Astrocyte (in vitro differentiated cells and primary cell): ENCODE measurements around the gene UPK2. TPM values are rescaled to one million over a fixed set of nuclear protein-coding genes. Genes with fewer than 3 reads are reported as not detected.

Experiments
- DNase-seq: peaks from one replicate; pipeline ENCODE4 v3.0.0-alpha.2; 2010; ENCODE audit warnings: low read depth
- FAIRE-seq: peaks from 2 replicates; lab custom pipeline; 2011; peaks lifted over from hg19 to GRCh38; lab: Jason Lieb, UNC
- H2AFZ ChIP-seq: 2 replicates; pipeline ENCODE4 v1.6.0; 2012; ENCODE audit warnings: low read depth, low read length, inconsistent platforms
- H3K27ac ChIP-seq: 2 replicates; pipeline ENCODE4 v1.5.1; 2011; ENCODE audit warnings: low read depth, low read length, inconsistent platforms
- H3K27me3 ChIP-seq: 2 replicates; pipeline ENCODE4 v1.6.0; 2011; ENCODE audit warnings: low read length, inconsistent platforms; ENCODE audit not compliant: insufficient read depth
- H3K36me3 ChIP-seq: 2 replicates; pipeline ENCODE4 v1.5.1; 2011; ENCODE audit warnings: low read length, inconsistent platforms; ENCODE audit not compliant: insufficient read depth
- H3K4me1 ChIP-seq: 2 replicates; pipeline ENCODE4 v1.5.1; 2011; ENCODE audit warnings: low read length, inconsistent platforms; ENCODE audit not compliant: insufficient read depth
- H3K4me2 ChIP-seq: 2 replicates; pipeline ENCODE4 v1.6.0; 2012; ENCODE audit warnings: low read length, inconsistent platforms
- H3K4me3 ChIP-seq: 2 replicates; pipeline ENCODE4 v1.5.1; 2011; ENCODE audit warnings: low read depth, mild to moderate bottlenecking, low read length, inconsistent platforms; ENCODE audit not compliant: insufficient read depth
- H3K79me2 ChIP-seq: 2 replicates; pipeline ENCODE4 v1.6.0; 2012; ENCODE audit warnings: mild to moderate bottlenecking, low read length, inconsistent platforms; ENCODE audit not compliant: insufficient read depth
- H3K9ac ChIP-seq: 2 replicates; pipeline ENCODE4 v1.6.0; 2012; ENCODE audit warnings: mild to moderate bottlenecking, low read length, inconsistent platforms
- H3K9me3 ChIP-seq: 2 replicates; pipeline ENCODE4 v1.5.1; 2012; ENCODE audit warnings: low read depth, mild to moderate bottlenecking, low read length, inconsistent platforms; ENCODE audit not compliant: insufficient read depth
- H4K20me1 ChIP-seq: 2 replicates; pipeline ENCODE4 v1.6.0; 2012; ENCODE audit warnings: low read length, inconsistent platforms; ENCODE audit not compliant: insufficient read depth
- H3K27ac Mint-ChIP-seq: one replicate; pipeline ENCODE4 v1.8.0; 2021; ENCODE audit warnings: mild to moderate bottlenecking, mixed read lengths; ENCODE audit not compliant: unreplicated experiment
- H3K27me3 Mint-ChIP-seq: one replicate; pipeline ENCODE4 v1.8.0; 2021; ENCODE audit warnings: low read depth, mixed read lengths; ENCODE audit not compliant: unreplicated experiment
- H3K36me3 Mint-ChIP-seq: one replicate; pipeline ENCODE4 v1.8.0; 2021; ENCODE audit warnings: low read depth, mixed read lengths; ENCODE audit not compliant: unreplicated experiment
- H3K4me1 Mint-ChIP-seq: one replicate; pipeline ENCODE4 v1.8.0; 2021; ENCODE audit warnings: low read depth, mixed read lengths; ENCODE audit not compliant: unreplicated experiment
- H3K4me3 Mint-ChIP-seq: one replicate; pipeline ENCODE4 v1.8.0; 2021; ENCODE audit warnings: mild to moderate bottlenecking, moderate library complexity, mixed read lengths; ENCODE audit not compliant: unreplicated experiment
- H3K9me3 Mint-ChIP-seq: one replicate; pipeline ENCODE4 v1.8.0; 2021; ENCODE audit warnings: mild to moderate bottlenecking, mixed read lengths; ENCODE audit not compliant: unreplicated experiment
- CTCF ChIP-seq: IDR thresholded peaks from 2 replicates; pipeline ENCODE4 v1.5.1; 2011; ENCODE audit warnings: low read depth, mild to moderate bottlenecking, inconsistent platforms, low read length, moderate library complexity; ENCODE audit not compliant: insufficient read depth
- EZH2 ChIP-seq: IDR thresholded peaks from 2 replicates; pipeline ENCODE4 v1.6.1; 2012; ENCODE audit warnings: mild to moderate bottlenecking, low read length, inconsistent platforms; ENCODE audit not compliant: insufficient read depth
- total RNA-seq: library from RNA; stranded (reverse); gene quantifications from 2 replicates; pipeline ENCODE4 v1.2.1, GENCODE V29; 2021

UPK2 gene
- total RNA-seq, 1 donor from 2014 or later, result not detected

GRCh38 chr11:118921929-118922744 lies 34.0 kb upstream of the UPK2 start:
- no peaks in the 10 kb centered on the region for H3K36me3 ChIP-seq
- DNase-seq (peak; percentile 47), FAIRE-seq (no peak)
- peaks cover 70% of the 10 kb centered on the region for H3K4me1 ChIP-seq
- H2AFZ ChIP-seq, result no peak overlapping the region
- H3K27me3 ChIP-seq, result no peaks in the 10 kb centered on the region
- peaks cover 83% of the 10 kb centered on the region for H3K79me2 ChIP-seq
- H3K9me3 ChIP-seq, result no peaks in the 10 kb centered on the region
- H3K4me3 ChIP-seq, result peak overlapping the region; percentile 96
- H4K20me1 ChIP-seq, result peaks cover 58% of the 10 kb centered on the region
- peak overlapping the region; percentile 93 for H3K27ac ChIP-seq
- no peak overlapping the region for H3K27ac Mint-ChIP-seq
- peaks cover 2% of the 10 kb centered on the region for H3K36me3 Mint-ChIP-seq
- peak overlapping the region; percentile 98 for H3K4me2 ChIP-seq
- H3K4me3 Mint-ChIP-seq, result peak overlapping the region; percentile 95
- peaks cover 41% of the 10 kb centered on the region for H3K4me1 Mint-ChIP-seq
- H3K9me3 Mint-ChIP-seq, result no peaks in the 10 kb centered on the region
- H3K27me3 Mint-ChIP-seq, result no peaks in the 10 kb centered on the region
- TF ChIP-seq CTCF (no peak), EZH2 (no peak)
- peak overlapping the region; percentile 97 for H3K9ac ChIP-seq

GRCh38 chr11:118922745-118923627 lies 33.1 kb upstream of the UPK2 start:
- H3K9me3 Mint-ChIP-seq, result no peaks in the 10 kb centered on the region
- Histone ChIP-seq H3K4me3 (peak overlapping the region; percentile 96), H2AFZ (no peak overlapping the region), H3K9me3 (no peaks in the 10 kb centered on the region), H3K27ac (peak overlapping the region; percentile 93), H3K4me2 (peak overlapping the region; percentile 98), H3K4me1 (peaks cover 68% of the 10 kb centered on the region), H3K36me3 (no peaks in the 10 kb centered on the region), H3K79me2 (peaks cover 75% of the 10 kb centered on the region), H3K27me3 (no peaks in the 10 kb centered on the region), H3K9ac (peak overlapping the region; percentile 97), H4K20me1 (peaks cover 52% of the 10 kb centered on the region)
- H3K4me1 Mint-ChIP-seq, result peaks cover 38% of the 10 kb centered on the region
- FAIRE-seq, result no peak
- H3K36me3 Mint-ChIP-seq, result peaks cover 2% of the 10 kb centered on the region
- H3K4me3 Mint-ChIP-seq, result peak overlapping the region; percentile 95
- no peaks in the 10 kb centered on the region for H3K27me3 Mint-ChIP-seq
- DNase-seq, result no peak
- TF ChIP-seq CTCF (no peak), EZH2 (no peak)
- peak overlapping the region; percentile 83 for H3K27ac Mint-ChIP-seq
